ENCODE results near the gene CCDC178. TPM values are rescaled to one million over a fixed set of nuclear protein-coding genes. Genes with fewer than 3 reads are reported as not detected.

Gene CCDC178
- total RNA-seq, 6 experiments from 2014 or later = not detected

GRCh38 chr18:33270297-33270696 lies 170.2 kb downstream of the CCDC178 start:
- no peak for DNase-seq
- peaks cover 27% of the 10 kb centered on the region for H3K9me3 Mint-ChIP-seq
- H3K27me3 Mint-ChIP-seq (ENCODE audit: insufficient read depth) = no peaks in the 10 kb centered on the region
- H3K4me1 Mint-ChIP-seq (ENCODE audit: low read depth) = no peaks in the 10 kb centered on the region
- TF ChIP-seq CTCF (IDR thresholded peaks at IDR 0.05) = no peak
- no peaks in the 10 kb centered on the region for H3K36me3 Mint-ChIP-seq (ENCODE audit: low read depth)
- no peak overlapping the region for H3K4me3 Mint-ChIP-seq
- no peak overlapping the region for H3K27ac Mint-ChIP-seq

- no peak for DNase-seq
- Mint-ChIP-seq H3K4me1 (ENCODE audit: low read depth) (no peaks in the 10 kb centered on the region), H3K27me3 (ENCODE audit: insufficient read depth) (no peaks in the 10 kb centered on the region), H3K4me3 (no peak overlapping the region), H3K27ac (no peak overlapping the region), H3K36me3 (ENCODE audit: low read depth) (no peaks in the 10 kb centered on the region), H3K9me3 (peaks cover 29% of the 10 kb centered on the region)
- TF ChIP-seq CTCF (IDR thresholded peaks at IDR 0.05) = no peak
Measured at GRCh38 chr18:33269223-33269622, 171.3 kb downstream of the CCDC178 start.

GRCh38 chr18:33264566-33264965 lies 176.0 kb downstream of the CCDC178 start:
- Mint-ChIP-seq H3K27me3 (ENCODE audit: insufficient read depth) (no peaks in the 10 kb centered on the region), H3K4me3 (no peak overlapping the region), H3K36me3 (ENCODE audit: low read depth) (no peaks in the 10 kb centered on the region), H3K27ac (no peak overlapping the region), H3K9me3 (peaks cover 21% of the 10 kb centered on the region), H3K4me1 (ENCODE audit: low read depth) (no peaks in the 10 kb centered on the region)
- no peak for DNase-seq
- TF ChIP-seq CTCF (IDR thresholded peaks at IDR 0.05) = no peak

GRCh38 chr18:33239298-33239697 lies 201.2 kb downstream of the CCDC178 start:
- DNase-seq = no peak
- Mint-ChIP-seq H3K9me3 (peaks cover 39% of the 10 kb centered on the region), H3K4me3 (no peak overlapping the region), H3K27me3 (ENCODE audit: insufficient read depth) (no peaks in the 10 kb centered on the region), H3K36me3 (ENCODE audit: low read depth) (no peaks in the 10 kb centered on the region), H3K27ac (no peak overlapping the region), H3K4me1 (ENCODE audit: low read depth) (no peaks in the 10 kb centered on the region)
- no peak for TF ChIP-seq CTCF (IDR thresholded peaks at IDR 0.05)

- H3K4me1 Mint-ChIP-seq (ENCODE audit: low read depth) = no peaks in the 10 kb centered on the region
- no peaks in the 10 kb centered on the region for H3K27me3 Mint-ChIP-seq (ENCODE audit: insufficient read depth)
- peaks cover 12% of the 10 kb centered on the region for H3K9me3 Mint-ChIP-seq
- H3K27ac Mint-ChIP-seq = no peak overlapping the region
- no peak for DNase-seq
- no peak overlapping the region for H3K4me3 Mint-ChIP-seq
- no peaks in the 10 kb centered on the region for H3K36me3 Mint-ChIP-seq (ENCODE audit: low read depth)
- TF ChIP-seq CTCF (IDR thresholded peaks at IDR 0.05) = peak; percentile 56
Measured at GRCh38 chr18:33232318-33232626, 208.2 kb downstream of the CCDC178 start.

Data from HFFc6 (cell line).